ENCODE data around the gene HM13.

DNA sequence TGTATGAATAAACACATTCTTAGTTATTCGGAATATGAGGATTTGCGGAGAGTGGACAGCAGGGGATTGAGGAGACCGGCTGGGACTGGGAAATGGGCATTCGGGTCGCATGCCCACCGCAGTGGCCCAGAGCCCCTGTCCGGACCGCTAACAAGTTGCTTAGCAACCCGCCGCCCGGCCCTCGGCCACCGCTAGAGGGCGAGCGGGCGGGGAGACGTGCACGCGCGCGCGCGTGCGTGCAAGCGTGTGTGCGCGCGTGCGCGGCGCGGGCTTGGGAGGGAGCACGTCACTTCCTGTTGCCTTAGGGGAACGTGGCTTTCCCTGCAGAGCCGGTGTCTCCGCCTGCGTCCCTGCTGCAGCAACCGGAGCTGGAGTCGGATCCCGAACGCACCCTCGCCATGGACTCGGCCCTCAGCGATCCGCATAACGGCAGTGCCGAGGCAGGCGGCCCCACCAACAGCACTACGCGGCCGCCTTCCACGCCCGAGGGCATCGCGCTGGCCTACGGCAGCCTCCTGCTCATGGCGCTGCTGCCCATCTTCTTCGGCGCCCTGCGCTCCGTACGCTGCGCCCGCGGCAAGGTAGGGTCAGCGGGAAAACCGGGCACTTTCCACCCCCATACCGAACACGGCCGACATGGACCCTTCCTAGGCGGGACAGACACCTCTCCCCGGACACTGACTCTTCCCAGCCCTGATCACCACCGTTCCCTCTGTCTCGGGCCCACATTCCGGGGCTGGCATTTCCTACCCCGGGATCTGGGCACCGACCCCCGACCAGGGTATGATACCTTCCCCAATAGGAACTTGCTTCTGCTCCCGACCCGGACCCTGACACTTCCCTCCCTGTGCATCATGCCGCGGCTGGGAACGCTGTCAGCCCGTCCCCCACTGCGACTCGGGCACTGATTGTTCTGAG is at the start of gene HM13:
- TF ChIP-seq, protein P1, sequence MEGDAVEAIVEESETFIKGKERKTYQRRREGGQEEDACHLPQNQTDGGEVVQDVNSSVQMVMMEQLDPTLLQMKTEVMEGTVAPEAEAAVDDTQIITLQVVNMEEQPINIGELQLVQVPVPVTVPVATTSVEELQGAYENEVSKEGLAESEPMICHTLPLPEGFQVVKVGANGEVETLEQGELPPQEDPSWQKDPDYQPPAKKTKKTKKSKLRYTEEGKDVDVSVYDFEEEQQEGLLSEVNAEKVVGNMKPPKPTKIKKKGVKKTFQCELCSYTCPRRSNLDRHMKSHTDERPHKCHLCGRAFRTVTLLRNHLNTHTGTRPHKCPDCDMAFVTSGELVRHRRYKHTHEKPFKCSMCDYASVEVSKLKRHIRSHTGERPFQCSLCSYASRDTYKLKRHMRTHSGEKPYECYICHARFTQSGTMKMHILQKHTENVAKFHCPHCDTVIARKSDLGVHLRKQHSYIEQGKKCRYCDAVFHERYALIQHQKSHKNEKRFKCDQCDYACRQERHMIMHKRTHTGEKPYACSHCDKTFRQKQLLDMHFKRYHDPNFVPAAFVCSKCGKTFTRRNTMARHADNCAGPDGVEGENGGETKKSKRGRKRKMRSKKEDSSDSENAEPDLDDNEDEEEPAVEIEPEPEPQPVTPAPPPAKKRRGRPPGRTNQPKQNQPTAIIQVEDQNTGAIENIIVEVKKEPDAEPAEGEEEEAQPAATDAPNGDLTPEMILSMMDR (IDR thresholded peaks at IDR 0.05; ENCODE audit: insufficient read depth, low read length), result peak; percentile 83
- peak; percentile 92 for TF ChIP-seq POLR2AphosphoS5 (IDR thresholded peaks at IDR 0.05; ENCODE audit: low read depth)
- peak; percentile 53 for TF ChIP-seq GABPA (IDR thresholded peaks at IDR 0.05; ENCODE audit: low read depth)
- peak; percentile 45; the same call in 1 of the 2 replicates for TF ChIP-seq SPI1 (IDR thresholded peaks at IDR 0.05; ENCODE audit: borderline replicate concordance, low read depth)

Data from HL-60 (cell line).